AG08396 (cell line): ENCODE measurements around the gene TTC12.

ENCODE experiments used
- DNase-seq: peaks from one replicate; pipeline ENCODE4 v3.0.0; 2012; ENCODE audit warnings: low spot score, mixed read lengths

The TTC12 gene

DNA sequence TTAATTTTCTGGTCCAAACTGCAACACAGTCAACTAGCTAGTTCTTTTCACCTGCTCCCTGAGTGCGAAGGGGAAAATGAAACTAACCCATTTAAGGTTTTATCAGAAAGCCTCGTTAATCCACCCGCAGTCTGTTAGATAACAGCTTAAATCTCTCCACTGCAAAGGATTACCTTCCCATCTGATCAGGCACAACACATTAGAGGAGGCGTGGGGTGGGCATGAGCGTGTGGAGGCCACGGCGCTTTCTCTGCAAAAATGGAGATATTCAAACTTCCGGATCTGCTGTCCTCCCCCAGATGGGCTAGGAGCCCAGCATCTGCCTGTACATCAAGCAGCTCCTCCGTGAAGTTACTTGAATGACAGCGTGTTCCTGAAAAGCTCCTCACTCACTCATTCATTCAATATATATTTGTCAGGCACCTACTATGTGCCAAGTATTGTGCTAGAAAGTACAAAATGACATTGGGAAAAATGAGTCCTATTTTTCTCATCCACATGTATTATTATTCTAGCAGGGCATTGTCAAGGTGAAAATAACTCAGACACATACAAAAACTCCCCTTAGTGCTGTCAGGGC is 59.7 kb downstream of the TTC12 start:
- no peak for DNase-seq

DNA sequence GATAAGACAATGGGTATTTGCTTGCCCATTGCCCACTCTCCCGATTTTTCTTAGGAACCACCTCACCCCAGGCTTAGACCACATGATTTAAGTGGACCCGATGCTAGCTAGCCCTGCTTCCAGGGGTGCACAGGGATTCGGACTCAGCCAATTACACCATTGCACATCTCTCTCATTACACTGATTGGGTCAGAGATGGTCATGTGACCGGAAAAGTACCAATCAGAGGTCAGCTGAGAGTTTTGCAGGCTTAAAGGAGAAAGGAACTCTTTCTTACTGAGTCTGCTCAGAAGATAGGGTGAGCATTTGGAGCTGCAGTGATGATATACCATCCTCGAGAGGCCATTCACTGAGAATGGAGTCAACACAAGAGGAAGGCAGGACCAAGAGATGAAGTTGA is 61.0 kb downstream of the TTC12 start:
- DNase-seq = no peak

DNA sequence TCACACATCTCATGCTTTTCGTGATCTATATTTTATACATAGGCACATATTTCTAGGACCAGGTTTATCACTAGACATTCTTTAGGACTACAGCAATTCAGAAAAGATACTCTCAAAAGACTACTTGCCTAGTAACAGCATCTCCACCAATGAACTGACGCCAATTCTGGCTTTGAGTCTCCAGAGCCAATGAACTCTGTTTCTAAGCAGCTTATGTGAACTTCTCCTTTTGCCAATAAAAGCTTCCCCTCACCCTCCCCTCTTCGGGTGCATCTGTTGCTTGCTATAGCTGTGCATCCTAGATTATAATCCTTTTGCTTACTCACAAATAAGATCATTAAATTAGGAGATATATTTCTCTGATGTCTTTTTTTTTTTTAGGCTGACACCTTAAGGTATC is 61.8 kb downstream of the TTC12 start:
- DNase-seq = no peak

DNA sequence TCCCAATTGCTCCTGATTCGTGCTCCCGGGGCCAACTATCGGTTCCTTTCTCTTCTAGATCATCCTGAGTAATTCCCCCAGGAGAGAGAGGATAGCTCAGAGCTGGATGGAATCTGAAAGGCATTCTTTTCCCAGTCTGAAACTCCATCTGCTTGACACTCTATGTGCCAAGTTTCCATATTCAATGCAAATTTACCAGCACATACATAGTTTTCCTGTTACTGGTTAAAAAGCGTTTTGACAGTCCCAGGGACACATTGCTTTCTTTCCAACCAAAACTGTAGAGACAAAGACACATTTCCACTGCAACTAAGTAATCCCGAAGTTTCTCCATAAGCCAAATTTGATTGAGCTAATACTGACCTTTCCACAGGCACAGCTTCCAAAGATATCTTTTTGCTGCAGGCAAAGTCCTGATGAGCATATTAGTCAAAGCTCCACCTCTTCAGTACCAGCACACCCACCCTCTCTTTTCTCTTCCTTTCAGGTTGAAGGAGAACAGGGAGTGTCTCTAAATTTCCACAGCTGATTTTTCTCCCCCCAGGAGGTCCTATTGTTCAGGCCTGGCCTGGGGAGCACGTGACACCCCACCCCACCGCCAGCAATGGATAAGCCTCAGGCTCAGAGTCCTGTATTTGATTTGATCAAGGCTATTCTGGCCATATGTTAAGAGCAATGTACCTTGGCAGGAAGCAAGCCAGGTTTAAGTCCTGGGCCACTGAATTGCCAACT is 63.5 kb downstream of the TTC12 start:
- no peak for DNase-seq

DNA sequence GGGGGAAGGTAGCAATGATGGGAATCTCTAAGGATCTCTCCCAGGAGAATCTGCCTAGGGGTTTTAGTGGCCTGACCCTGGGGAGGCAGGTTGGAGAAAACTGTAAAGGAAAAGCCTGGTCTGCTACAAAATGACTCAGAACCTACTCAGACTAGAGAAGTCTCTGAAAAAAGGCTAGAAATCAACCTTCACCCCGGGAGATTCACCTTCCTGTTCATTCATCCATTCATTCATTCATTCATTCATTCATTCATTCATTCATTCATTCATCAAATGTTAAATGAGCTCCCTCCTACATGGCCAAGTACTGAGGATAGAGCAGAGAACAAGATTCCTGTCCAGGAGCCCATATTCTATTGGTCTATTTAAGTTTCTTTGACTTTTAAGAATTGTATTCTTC is 64.3 kb downstream of the TTC12 start:
- no peak for DNase-seq

DNA sequence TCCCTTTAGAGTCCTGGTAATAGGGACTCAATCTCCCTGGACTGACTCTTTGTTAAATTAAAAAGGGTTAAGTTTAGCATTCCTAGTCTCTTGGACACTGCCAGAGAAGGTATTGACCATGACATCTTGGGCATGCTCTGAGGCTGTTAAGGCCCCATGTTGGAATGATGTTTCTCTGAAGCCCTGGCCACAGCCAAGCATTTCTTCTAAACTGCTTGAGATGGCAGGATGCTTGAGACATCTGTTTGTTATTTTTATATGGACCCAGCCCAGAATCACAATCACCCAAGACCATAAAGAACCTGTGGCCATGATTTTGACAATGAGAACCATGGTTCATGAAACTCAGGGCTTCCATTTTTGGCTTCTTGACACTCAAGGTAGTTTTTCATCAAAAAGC is 67.7 kb downstream of the TTC12 start:
- no peak for DNase-seq

DNA sequence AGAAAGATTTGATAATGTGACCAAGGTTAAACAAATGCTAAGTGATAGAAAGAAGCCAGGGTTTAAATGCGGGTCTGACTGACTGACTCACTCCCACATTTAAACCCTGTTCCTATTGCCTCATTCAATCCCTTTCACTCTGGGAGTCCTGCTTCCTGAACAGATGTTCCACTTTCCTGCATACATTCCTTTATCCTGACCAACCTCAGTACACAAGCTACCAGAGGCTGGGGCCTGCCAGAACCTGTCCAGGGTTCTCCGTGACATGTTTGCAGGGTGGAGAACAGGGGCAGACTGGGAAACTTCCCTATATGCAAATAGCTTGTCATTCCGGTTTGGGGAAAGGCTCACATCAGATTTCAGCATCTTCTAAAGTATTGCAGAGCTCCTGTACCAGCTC is 70.2 kb downstream of the TTC12 start:
- DNase-seq = peak; percentile 86

DNA sequence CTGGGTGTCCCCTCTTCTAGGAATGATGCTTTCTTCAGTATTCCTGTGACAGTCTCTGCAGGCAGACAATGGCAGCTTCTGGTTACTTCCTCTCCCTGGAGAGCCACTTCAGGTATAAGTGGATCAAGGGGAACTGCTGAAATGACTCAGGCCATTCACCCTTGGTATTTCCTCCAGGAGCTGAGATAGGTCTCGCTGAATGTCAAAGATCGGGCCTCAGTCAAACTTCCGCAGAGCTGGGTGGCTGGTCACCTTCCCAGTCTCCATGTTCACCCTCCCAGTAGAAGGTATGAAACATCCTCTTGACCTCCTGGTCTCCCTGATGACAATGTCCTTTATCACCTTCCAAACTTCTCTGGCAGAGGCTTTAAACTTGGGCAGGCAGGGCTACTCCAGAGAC is 71.4 kb downstream of the TTC12 start:
- DNase-seq = no peak

DNA sequence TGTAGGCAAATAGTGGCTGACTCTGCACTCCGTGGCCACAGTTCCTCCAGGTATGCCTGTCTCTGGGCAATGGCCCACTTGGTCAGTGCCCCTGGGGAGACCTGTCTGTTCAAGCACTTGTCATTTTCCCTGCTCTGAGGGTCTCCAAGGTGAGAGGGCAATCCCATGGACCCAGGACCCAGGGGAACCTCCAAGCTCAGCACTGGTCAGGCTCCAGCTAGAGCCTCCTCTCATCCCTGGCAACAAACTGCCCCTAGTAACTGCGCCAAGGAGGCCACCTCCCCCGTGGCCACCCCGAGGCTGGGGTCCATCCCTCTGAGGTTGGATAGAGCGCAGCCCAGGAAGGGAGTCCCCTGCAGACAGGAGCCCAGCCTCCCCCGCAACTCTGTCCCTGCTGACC is 72.5 kb downstream of the TTC12 start:
- DNase-seq = no peak

DNA sequence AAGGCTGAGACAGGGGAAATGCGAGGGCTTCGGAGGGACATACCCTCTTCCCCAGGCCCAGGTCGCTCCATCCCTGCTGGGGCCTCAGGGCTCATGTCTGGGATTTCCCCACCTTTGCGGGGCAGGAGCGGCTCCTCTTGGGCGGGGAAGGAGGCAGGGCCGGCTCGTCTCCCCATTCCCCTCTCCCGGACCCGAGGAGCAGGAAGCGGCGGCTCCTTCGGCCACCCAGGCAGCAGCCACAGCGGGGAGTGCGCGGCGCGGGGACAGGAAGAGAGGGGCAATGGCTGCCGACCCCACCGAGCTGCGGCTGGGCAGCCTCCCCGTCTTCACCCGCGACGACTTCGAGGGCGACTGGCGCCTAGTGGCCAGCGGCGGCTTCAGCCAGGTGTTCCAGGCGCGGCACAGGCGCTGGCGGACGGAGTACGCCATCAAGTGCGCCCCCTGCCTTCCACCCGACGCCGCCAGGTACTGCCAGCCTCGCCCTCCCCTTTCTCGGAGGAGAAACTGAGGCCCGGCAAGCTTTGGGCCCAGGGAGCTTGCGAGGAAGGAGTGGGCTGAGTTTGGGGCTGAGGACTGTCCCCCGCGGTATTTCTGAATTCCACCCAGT is 73.3 kb downstream of the TTC12 start, which contains the start of gene ANKK1:
Gene ANKK1, plus strand, starts transcription at position 175 of the 607 bp plus-strand sequence. Its CDS starts 106 bp downstream, at position 281.
- no peak for DNase-seq

DNA sequence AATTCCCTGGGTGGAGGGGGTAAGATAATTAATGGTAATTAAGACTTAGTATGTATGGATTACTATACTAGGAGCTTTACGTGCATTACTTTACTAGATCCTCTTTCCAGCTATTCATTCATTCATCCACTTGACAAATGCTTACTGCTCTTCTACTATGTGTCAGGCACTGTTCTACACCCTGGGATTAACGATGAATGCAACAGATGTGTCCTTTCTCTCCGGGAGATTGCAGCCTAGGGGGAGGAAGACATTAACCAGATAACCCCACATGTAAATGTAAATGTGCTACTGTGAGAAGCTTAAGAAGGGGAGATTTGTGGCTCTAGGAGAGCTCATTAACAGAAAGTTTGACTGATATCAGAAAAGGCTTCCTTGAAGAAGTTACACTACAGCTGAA is 74.9 kb downstream of the TTC12 start:
- no peak for DNase-seq

DNA sequence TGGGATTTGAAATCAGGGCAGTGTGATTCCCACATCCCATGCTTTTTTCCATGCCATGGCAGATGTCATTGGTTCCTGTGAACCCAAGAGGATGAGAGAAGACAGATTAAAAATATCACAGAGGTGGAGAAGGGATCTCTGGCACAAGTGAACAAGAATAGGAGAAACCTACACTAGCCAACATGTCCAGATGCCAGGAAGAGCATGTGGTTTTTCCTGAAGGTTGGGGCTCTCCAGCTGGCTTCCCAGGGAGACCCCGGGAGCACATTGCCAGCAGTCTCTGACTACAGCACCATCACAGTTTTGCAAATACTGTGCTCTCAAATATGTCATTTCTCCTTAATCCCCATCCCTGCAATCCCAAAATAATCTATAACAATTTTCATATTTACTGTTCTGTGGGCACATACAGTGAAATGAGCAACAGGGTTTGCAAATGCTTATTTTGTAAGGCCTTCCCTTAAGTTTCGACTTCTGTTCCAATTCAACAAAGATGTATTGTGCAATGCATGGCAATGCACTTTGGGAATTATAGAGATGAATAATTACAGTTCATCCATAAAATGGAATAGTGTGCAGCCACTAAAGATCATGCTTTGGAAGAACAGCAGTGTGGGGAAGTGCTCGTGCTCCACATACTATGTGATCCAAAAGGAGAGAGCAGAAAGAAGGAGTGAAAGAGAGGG is 78.0 kb downstream of the TTC12 start:
- no peak for DNase-seq

DNA sequence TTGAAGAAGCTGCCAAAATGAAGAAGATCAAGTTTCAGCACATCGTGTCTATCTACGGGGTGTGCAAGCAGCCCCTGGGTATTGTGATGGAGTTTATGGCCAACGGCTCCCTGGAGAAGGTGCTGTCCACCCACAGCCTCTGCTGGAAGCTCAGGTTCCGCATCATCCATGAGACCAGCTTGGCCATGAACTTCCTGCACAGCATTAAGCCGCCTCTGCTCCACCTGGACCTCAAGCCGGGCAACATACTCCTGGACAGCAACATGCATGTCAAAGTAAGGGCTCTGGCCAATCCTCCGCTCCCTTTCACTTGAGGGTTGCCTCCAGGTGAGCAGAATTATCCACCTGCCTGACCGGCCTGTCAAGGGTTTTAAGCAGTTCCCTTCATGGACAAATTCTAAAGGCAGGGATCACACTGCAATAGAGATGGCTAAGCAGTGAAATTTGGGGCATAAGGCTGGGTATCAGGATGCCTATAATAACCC is 79.2 kb downstream of the TTC12 start:
- DNase-seq = no peak

DNA sequence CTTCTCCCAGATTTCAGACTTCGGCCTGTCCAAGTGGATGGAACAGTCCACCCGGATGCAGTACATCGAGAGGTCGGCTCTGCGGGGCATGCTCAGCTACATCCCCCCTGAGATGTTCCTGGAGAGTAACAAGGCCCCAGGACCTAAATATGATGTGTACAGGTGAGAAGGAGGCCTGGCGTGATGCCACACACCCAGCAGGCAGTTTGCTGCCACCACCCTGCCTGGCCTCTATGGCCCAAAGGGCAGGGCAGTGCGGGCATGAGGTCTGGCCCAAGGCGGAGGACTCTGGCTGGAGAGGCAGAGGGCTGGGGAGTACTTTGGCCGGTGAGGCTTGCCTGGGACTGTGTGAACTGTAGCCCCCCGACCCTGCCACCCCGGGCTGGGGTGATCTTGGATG is 80.5 kb downstream of the TTC12 start:
- DNase-seq = no peak

DNA sequence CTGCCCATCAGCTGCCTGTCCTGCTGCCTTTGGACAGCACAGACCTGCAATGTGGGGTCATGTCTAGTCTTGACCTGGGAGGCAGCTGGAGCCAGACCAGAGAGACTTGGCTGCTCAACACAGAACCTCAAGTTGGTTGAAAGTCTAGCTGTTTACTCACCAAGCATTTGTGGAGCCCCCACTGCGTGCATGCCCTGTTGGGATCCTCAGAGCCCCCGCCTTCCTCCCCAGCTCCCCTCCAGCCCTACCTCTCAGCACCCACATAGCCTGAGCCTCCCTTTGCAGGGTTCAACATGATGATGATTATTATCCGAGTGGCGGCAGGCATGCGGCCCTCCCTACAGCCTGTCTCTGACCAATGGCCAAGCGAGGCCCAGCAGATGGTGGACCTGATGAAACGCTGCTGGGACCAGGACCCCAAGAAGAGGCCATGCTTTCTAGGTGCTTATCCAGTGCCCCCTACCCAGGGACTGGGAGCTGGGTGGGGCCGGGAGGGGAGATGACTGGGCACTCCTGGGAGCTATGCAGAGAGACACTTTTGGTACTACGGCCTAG is 81.5 kb downstream of the TTC12 start:
- DNase-seq = no peak

DNA sequence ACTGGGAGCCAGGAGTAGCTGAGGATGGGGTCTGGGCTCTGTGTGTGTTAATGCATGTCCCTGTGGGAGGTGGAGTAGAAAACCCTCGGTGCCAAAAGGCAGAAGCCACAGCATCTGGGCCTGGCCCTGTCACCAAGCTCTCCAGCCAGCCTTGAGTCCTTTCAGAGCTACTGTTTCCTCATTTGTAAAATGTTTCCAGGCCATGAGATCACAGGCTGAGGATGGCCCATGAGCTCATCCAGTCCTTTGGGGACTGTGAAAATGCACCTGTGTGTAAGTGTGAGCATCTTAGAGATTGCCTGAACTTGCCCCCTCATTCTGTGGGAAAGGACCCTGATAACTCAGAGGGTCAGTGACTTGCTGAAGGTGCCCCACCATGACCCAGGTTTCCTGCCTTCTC is 82.3 kb downstream of the TTC12 start:
- DNase-seq = no peak

DNA sequence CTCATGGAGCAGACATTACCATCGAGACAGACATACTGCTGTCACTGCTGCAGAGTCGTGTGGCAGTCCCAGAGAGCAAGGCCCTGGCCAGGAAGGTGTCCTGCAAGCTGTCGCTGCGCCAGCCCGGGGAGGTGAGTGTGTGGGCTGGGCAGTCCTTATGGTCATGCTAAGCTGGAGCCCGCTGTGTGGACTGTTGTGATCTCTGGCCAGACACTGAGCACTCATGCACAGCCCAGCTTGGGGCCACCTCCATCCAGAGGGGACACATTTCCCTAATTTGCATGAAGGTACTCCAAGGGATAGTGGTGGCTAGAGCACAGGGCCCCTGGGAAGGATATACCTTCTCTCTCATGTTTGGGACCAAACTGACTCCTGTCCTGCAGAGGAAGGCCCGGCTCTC is 82.8 kb downstream of the TTC12 start:
- DNase-seq = no peak

DNA sequence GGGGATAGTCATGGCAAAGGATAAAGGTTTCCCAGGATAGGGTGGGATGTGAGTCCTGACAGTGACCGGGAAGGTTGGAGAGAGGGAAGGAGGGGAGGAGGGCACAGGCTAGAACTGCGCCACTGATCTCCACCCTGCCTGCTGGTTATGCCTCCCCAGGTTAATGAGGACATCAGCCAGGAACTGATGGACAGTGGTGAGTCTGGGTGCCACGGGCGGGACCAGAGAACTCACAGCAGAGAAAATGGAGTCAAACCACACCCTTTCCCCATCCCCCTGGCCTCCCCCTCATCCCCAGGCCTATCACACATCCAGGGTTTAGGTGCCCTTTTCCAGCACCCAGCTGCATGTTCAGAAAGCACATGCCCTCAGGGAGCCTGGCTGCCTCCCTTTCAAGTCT is 83.4 kb downstream of the TTC12 start:
- DNase-seq = no peak

DNA sequence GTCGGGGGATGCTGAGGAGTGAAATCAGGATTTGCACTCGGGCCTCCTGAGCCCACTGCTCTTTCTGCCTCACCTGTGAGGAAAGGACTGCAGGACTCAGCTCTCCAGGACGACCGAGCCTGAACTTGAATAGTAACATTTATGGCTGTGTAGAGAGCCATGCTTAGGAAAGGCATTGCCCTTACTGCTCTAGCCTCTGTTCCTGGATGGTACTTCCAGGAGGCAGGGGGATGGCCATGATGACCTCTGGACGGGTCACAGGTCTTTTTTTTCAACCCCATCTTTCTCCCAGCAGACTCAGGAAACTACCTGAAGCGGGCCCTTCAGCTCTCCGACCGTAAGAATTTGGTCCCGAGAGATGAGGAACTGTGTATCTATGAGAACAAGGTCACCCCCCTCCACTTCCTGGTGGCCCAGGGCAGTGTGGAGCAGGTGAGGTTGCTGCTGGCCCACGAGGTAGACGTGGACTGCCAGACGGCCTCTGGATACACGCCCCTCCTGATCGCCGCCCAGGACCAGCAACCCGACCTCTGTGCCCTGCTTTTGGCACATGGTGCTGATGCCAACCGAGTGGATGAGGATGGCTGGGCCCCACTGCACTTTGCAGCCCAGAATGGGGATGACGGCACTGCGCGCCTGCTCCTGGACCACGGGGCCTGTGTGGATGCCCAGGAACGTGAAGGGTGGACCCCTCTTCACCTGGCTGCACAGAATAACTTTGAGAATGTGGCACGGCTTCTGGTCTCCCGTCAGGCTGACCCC is 84.5 kb downstream of the TTC12 start:
- DNase-seq = no peak

DNA sequence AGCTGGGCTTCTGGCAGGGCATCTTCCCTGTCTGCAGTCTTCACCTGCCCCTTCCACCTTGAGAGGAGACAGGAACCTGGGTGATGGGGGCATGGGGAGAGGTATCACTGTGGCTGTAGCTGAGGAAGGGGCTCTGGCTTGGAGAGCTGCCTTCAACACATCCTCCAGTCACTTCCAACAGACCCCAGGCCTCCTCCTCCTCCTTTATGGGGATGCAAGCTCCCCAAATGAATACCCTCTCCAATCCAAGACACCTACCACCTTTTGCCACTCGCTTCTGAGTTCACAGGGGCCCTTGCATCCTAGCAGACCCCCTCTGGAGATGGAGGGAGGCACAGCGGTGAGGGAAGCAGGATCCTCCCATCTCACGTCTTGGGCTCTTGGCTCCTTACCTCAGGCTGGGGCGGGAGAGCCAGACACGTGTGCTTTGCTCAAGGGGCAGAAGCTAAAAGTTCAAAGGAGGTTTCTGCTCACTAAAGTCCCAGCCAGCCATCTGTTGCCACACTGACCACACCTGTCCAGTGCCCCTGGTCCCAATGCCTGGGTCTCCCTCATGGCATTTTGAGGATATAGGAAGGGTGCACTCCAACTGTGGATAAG is 86.3 kb downstream of the TTC12 start:
- no peak for DNase-seq

DNA sequence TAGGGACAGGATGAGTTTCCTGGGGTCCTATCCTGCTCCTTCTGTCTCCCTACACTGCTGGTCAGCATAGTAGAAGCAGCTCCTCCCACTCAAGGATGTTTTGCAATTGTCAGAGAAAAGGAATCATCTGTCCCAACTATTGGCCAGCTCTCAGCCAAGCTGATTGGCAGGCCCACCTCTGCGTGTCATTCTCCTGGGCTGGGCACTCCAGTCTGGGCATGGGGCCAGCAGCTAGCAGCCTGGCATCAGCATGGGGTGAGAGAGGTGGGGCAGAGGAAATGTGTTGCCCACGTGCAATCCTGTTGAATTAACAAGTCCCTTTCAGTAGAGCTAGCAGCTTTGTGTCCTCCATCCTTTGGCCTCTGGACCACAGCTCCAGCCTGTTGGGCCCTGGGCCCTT is 87.3 kb downstream of the TTC12 start:
- DNase-seq = no peak
